ENCODE results near the gene PACSIN1.

Gene PACSIN1

GRCh38 chr6:34581561-34581920 lies 115.7 kb downstream of the PACSIN1 start:
- H3K4me1 ChIP-seq (ENCODE audit: control extremely low read depth in 1 of 4, control insufficient read depth in 4 of 4, insufficient read depth in 4 of 4, low read length in 3 of 4) = no peaks in the 10 kb centered on the region
- no peak overlapping the region for H3K4me3 ChIP-seq (ENCODE audit: control insufficient read depth in 1 of 7, extremely low read depth in 1 of 7, insufficient read depth in 4 of 7, low read depth in 2 of 7, low read length in 6 of 7)
- H3K27me3 ChIP-seq (replicated peaks in 2 of 5; ENCODE audit: control insufficient read depth in 4 of 5, insufficient read depth in 5 of 5, low read length in 4 of 5) = no peaks in the 10 kb centered on the region
- no peak overlapping the region for H3K27ac ChIP-seq (ENCODE audit: insufficient read depth in 1 of 2, low read depth in 1 of 2, low read length in 2 of 2, poor library complexity in 1 of 2, severe bottlenecking in 2 of 2)
- 100% methylated on average over 1 of the region's 4 CpGs for WGBS (ENCODE audit: insufficient coverage)
- H3K9me3 ChIP-seq (ENCODE audit: control extremely low read depth in 1 of 5, control insufficient read depth in 4 of 5, insufficient read depth in 2 of 5, low read depth in 1 of 5, low read length in 4 of 5) = no peaks in the 10 kb centered on the region
- DNase-seq = no peak
- peaks cover 1 to 7% (median 6%) of the 10 kb centered on the region in 4 experiments for H3K36me3 ChIP-seq (ENCODE audit: control insufficient read depth in 4 of 4, insufficient read depth in 4 of 4, low read length in 3 of 4)
- ChIA-PET CTCF (interaction anchor here (1.0 to 6.1 kb wide), 2 partner anchors 16 to 27 kb away, joined by 3 to 37 read pairs; no protein-coding TSS in a partner anchor), POLR2A (no interaction called here)

- no peaks in the 10 kb centered on the region for H3K27me3 ChIP-seq (replicated peaks in 2 of 5; ENCODE audit: control insufficient read depth in 4 of 5, insufficient read depth in 5 of 5, low read length in 4 of 5)
- H3K4me3 ChIP-seq (ENCODE audit: control insufficient read depth in 1 of 7, extremely low read depth in 1 of 7, insufficient read depth in 4 of 7, low read depth in 2 of 7, low read length in 6 of 7) = no peak overlapping the region
- H3K27ac ChIP-seq (ENCODE audit: insufficient read depth in 1 of 2, low read depth in 1 of 2, low read length in 2 of 2, poor library complexity in 1 of 2, severe bottlenecking in 2 of 2) = no peak overlapping the region
- ChIA-PET CTCF (interaction anchor here (1.5 to 6.1 kb wide), 3 partner anchors 10 to 37 kb away, joined by 3 to 37 read pairs (median 12); no protein-coding TSS in a partner anchor), POLR2A (no interaction called here)
- peaks cover 2 to 25% (median 22%) of the 10 kb centered on the region in 4 experiments for H3K36me3 ChIP-seq (ENCODE audit: control insufficient read depth in 4 of 4, insufficient read depth in 4 of 4, low read length in 3 of 4)
- H3K9me3 ChIP-seq (ENCODE audit: control extremely low read depth in 1 of 5, control insufficient read depth in 4 of 5, insufficient read depth in 2 of 5, low read depth in 1 of 5, low read length in 4 of 5) = no peaks in the 10 kb centered on the region
- H3K4me1 ChIP-seq (ENCODE audit: control extremely low read depth in 1 of 4, control insufficient read depth in 4 of 4, insufficient read depth in 4 of 4, low read length in 3 of 4) = no peaks in the 10 kb centered on the region
- peak in 1 of 3 donors; percentile 13 for DNase-seq
- WGBS (ENCODE audit: insufficient coverage) = 100% methylated on average over 3 of the region's 6 CpGs
Observed at GRCh38 chr6:34583461-34583860, 117.6 kb downstream of the PACSIN1 start.

DNA sequence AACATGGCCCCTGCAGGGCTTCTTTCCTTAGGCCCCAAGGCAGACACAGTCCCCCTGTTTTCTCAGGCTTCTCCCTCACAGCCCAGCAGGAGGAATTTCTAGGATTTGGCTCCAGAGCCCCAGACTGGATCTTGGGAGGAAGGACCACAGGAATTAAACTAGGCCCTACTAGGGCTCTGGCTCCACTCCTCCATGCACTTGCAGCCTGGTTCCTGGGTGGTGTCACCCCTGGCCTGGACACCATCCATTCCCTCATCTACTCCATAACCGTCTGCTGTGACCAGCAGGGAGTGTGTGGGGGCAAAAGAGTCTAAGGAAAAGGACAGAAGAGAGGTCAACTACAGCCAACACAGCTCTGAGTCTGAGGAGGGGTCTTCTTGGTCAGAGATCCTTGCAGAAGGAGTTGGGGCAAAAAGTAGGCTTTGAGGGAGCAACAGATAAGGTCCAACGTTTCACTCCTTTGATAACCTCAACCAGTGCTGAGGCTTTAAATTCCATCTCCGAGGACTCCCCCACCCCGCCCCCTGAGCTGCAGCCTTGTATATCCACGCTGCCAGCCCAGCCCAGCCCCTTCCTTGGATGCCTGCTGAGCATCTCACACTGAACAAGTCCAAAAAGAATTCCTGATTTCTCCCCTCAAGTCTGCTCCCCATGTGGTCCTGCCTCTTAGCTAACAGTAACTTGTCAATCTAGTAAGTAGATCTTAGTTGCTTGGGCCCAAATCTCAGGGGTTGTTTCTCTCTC lies 118.2 kb downstream of the PACSIN1 start:
- CTCF ChIA-PET = interaction anchor here (1.5 to 6.1 kb wide), 3 partner anchors 10 to 38 kb away, joined by 3 to 37 read pairs (median 12); no protein-coding TSS in a partner anchor
- no peak for DNase-seq
- no peak overlapping the region for H3K4me3 ChIP-seq (ENCODE audit: control insufficient read depth in 1 of 7, extremely low read depth in 1 of 7, insufficient read depth in 4 of 7, low read depth in 2 of 7, low read length in 6 of 7)
- H3K4me1 ChIP-seq (ENCODE audit: control extremely low read depth in 1 of 4, control insufficient read depth in 4 of 4, insufficient read depth in 4 of 4, low read length in 3 of 4) = no peaks in the 10 kb centered on the region
- POLR2A ChIA-PET = no interaction called here
- no peaks in the 10 kb centered on the region for H3K9me3 ChIP-seq (ENCODE audit: control extremely low read depth in 1 of 5, control insufficient read depth in 4 of 5, insufficient read depth in 2 of 5, low read depth in 1 of 5, low read length in 4 of 5)
- H3K27me3 ChIP-seq (replicated peaks in 2 of 5; ENCODE audit: control insufficient read depth in 4 of 5, insufficient read depth in 5 of 5, low read length in 4 of 5) = no peaks in the 10 kb centered on the region
- peaks cover 2 to 28% (median 27%) of the 10 kb centered on the region in 4 experiments for H3K36me3 ChIP-seq (ENCODE audit: control insufficient read depth in 4 of 4, insufficient read depth in 4 of 4, low read length in 3 of 4)
- H3K27ac ChIP-seq (ENCODE audit: insufficient read depth in 1 of 2, low read depth in 1 of 2, low read length in 2 of 2, poor library complexity in 1 of 2, severe bottlenecking in 2 of 2) = no peak overlapping the region
- WGBS (ENCODE audit: insufficient coverage) = 93% methylated on average over 3 of the region's 5 CpGs

- no peaks in the 10 kb centered on the region for H3K9me3 ChIP-seq (ENCODE audit: control extremely low read depth in 1 of 5, control insufficient read depth in 4 of 5, insufficient read depth in 2 of 5, low read depth in 1 of 5, low read length in 4 of 5)
- H3K4me3 ChIP-seq (ENCODE audit: control insufficient read depth in 1 of 7, extremely low read depth in 1 of 7, insufficient read depth in 4 of 7, low read depth in 2 of 7, low read length in 6 of 7) = no peak overlapping the region
- POLR2A ChIA-PET = no interaction called here
- no peak for DNase-seq
- H3K4me1 ChIP-seq (ENCODE audit: control extremely low read depth in 1 of 4, control insufficient read depth in 4 of 4, insufficient read depth in 4 of 4, low read length in 3 of 4) = no peaks in the 10 kb centered on the region
- WGBS (ENCODE audit: insufficient coverage) = 93% methylated on average over 9 of the region's 9 CpGs
- CTCF ChIA-PET = interaction anchor here (0.8 to 6.1 kb wide), 3 partner anchors 9 to 24 kb away, joined by 3 to 37 read pairs (median 12); no protein-coding TSS in a partner anchor
- H3K36me3 ChIP-seq (ENCODE audit: control insufficient read depth in 4 of 4, insufficient read depth in 4 of 4, low read length in 3 of 4) = peaks cover 4 to 34% (median 32%) of the 10 kb centered on the region in 4 experiments
- H3K27ac ChIP-seq (ENCODE audit: insufficient read depth in 1 of 2, low read depth in 1 of 2, low read length in 2 of 2, poor library complexity in 1 of 2, severe bottlenecking in 2 of 2) = no peak overlapping the region
- no peaks in the 10 kb centered on the region for H3K27me3 ChIP-seq (replicated peaks in 2 of 5; ENCODE audit: control insufficient read depth in 4 of 5, insufficient read depth in 5 of 5, low read length in 4 of 5)
Observed at GRCh38 chr6:34584694-34585093, 118.8 kb downstream of the PACSIN1 start.
